NB4 (cell line): ENCODE results near the gene KRTAP10-1.

Experiments
- POLR2A ChIP-seq: IDR thresholded peaks from 2 replicates; pipeline ENCODE4 v1.6.1; 2011; ENCODE audit warnings: mild to moderate bottlenecking; ENCODE audit not compliant: insufficient read length; ENCODE audit errors: extremely low read depth
- TF ChIP-seq, protein P1 (sequence below): IDR thresholded peaks from one replicate; pipeline ENCODE4 v1.5.1; 2012; ENCODE audit warnings: low read depth, low read length

DNA sequence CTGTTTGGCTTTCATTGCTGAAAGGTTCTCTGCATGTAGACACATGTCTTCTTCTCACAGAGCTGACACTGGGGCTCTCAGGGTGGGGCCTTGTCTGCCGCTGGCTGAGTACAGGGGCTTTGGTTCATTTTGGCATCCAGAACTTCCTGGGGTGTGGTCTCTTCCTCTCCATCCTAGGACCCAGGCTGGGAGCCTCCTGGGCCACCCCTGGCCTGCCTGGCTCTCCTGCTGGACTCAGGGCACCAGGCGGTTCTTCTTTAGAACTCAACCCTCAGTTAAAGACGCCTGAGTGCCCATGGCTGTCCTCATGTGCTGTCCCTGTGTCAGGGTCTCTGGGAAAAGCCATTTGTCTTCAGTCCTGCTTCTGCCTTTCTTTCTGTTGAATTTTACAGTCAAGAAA lies 45.9 kb upstream of the KRTAP10-1 start:
- TF ChIP-seq, protein P1, sequence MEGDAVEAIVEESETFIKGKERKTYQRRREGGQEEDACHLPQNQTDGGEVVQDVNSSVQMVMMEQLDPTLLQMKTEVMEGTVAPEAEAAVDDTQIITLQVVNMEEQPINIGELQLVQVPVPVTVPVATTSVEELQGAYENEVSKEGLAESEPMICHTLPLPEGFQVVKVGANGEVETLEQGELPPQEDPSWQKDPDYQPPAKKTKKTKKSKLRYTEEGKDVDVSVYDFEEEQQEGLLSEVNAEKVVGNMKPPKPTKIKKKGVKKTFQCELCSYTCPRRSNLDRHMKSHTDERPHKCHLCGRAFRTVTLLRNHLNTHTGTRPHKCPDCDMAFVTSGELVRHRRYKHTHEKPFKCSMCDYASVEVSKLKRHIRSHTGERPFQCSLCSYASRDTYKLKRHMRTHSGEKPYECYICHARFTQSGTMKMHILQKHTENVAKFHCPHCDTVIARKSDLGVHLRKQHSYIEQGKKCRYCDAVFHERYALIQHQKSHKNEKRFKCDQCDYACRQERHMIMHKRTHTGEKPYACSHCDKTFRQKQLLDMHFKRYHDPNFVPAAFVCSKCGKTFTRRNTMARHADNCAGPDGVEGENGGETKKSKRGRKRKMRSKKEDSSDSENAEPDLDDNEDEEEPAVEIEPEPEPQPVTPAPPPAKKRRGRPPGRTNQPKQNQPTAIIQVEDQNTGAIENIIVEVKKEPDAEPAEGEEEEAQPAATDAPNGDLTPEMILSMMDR = no peak
- no peak for TF ChIP-seq POLR2A
